ENCODE results near the gene PRR5L.

Gene PRR5L

DNA sequence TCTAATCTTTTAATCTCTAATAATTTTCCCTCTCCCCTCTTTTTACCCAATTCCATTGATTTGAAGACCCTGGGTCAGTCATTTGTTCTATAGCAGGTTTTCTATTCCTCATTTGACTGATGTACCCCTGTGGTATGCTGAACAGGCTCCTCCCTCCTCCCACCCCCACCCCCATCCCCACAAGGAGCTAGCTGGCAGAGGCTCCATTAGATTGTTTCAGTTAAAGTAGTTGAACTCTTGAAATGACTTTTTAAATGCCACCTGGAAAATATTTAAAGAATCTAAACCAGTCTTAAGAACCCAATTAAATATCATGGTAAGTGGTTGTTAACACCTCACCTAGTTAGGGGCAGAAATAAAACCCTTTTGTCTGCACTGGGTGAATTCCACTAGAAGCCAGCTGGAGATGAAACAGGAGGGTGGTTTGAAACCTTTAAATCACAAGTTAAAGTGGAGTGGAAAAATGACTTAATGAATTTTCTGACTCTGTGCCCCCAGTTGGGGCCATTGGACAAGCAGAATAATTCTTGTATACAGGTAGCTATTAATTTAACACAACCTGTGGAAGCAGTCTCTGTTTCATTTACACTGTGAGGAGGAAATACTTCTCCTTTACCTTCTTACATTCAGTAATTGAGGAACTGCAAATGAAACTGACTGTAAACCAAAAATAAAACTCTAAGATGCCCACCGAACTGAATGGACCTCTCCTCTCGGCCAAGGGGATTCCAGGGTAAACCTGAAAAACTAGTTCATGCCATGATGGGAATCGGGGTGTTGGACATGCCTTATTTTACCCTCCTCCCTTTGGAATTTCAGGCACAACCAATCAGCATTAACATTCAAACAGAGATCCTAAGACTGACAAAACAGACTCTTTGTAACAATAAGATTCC is 30.7 kb downstream of the PRR5L start:
- no peak for DNase-seq (ENCODE audit: low read depth)

DNA sequence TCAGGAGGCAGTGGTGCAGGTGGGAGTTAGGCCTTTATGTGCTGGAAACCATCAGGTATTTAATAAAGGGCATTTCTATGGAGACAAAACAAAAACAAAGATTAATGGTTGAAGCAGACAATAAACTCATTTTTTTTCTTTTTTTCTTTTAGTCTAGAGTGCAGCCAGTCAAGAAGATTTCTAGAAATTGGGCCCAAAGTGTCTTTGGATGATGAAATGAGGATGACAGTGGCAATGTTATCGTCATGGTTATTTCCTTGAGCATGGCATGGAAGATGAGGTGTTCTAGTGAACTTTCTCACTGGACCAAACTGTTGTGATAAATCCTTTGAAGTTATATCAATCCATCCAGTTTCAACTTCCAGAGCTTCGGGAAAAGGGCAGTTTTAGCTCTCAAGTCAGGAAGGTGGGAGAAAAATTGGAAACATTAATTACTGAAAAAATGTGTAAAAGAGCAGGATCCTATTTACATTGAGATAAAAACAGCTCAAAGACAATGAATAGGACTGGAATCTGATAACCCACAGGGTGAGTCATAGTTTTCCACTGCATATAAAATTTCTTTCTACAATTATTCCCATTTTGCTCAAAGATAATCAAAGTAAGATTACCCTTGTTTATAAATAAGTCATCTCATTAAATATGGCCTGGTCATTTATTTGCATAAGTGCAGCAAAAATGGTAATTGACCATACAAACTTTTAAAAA is 33.0 kb downstream of the PRR5L start:
- DNase-seq (ENCODE audit: low read depth) = no peak

DNA sequence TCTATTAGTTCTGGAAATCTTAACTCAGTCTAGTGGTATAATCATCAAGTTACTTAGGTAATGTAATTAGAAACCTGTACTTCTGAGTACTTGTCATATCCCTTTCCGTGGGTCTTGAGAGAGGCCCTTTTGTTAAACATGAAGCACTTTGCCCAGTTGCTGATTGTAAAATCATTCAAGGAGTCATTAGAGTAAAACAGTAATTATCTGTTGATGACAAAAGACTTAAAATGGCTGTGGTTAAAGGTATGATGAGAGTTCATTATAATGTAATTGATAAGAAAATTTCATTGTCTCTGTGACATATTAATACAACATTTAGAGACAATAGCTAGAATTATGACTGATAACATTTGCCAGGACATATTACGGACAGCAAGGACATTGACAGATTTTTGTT is 34.3 kb downstream of the PRR5L start:
- no peak for DNase-seq (ENCODE audit: low read depth)

DNA sequence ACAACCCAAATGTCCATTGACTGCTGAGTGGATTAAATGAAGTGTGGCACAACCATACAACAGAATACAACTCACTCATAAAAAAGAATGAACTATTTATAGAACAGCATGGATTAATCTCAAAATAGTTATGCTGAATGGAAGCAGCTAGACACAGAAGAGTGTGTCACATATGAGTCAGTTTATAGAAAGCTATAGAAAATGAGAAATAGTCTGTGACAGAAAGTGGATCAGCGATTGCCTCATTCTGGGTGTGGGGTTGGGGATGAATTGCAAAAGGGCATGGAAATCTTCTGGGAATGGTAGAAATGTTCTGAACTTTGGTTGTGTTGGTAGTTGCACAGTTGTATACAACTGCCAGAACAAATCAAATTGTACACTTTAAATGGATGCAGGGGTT is 37.4 kb downstream of the PRR5L start:
- DNase-seq (ENCODE audit: low read depth) = no peak

DNA sequence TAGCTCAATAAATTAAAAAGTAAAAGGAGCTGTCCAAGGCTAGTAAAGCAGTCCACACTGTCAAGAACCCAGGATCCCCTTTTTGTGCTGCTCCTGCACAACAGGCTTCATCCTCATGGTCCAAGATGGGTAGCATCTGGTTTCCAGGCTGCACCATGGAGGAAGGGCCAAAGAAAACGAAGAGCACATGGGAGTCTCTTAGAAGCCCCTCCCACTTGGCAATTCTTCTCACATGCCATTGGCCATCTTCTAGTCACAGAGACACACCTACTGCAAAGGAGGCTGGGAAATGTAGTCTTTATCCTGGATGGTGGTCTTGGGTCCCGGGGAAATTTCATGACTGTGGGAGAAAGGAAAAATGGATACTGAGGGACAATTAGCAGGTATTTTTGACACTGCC is 37.8 kb downstream of the PRR5L start:
- no peak for DNase-seq (ENCODE audit: low read depth)

DNA sequence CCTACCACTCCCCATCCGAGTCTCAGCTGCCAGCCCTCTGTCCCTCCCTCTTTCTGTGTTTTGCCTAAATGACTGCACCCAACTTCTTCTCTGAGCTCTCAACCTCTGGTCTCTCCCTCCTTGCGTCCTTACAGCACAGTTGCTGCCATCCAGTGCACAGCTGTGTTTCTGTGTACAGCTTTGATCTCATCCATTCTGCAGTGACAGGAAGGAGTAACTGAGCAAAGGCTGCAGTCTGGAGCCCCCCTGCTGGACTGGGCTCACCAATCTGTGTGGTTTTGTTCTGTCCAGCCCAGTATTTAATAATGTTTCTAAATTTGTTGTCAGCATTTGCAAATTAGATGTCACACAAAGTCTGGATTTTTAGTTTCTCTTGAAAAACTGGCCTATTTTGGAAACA is 43.8 kb downstream of the PRR5L start:
- DNase-seq (ENCODE audit: low read depth) = no peak

DNA sequence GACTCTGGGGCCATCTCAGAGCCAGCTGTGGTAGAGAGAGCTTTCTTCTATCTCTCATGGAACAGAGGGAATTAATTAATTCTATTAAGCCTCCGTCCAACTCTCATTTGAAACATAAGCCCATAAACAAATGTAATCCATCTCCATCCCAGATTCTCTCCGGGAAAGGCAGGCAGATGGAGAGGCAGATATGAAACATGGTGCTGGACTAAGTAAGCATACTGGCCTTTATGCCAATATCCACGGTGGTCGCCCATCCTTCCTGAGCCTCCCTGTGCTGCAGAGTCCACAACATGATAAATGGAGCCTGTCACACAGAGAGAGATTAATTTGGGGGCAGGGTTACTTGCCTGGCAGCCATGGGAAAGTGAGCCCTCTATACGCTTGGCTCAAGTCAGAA is 44.8 kb downstream of the PRR5L start:
- no peak for DNase-seq (ENCODE audit: low read depth)

DNA sequence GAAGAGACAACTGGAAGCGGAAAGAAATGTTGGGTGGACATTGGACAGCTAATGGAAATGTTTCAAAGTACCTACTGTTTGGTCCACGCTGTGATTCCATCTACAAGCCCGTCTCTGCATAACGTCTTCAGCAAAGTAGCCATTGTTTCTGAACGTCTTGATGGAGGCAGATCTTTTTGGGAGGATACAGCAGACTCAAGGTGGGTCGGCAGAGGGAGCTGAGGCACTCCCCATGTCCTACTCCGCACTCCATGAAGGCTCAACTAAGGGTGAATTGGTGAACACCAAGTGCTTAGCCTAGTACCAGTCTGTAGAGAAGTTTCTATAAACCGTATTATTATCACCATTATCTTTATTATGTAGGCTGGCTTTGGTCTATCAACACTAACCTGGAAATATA is 45.8 kb downstream of the PRR5L start:
- DNase-seq (ENCODE audit: low read depth) = no peak

DNA sequence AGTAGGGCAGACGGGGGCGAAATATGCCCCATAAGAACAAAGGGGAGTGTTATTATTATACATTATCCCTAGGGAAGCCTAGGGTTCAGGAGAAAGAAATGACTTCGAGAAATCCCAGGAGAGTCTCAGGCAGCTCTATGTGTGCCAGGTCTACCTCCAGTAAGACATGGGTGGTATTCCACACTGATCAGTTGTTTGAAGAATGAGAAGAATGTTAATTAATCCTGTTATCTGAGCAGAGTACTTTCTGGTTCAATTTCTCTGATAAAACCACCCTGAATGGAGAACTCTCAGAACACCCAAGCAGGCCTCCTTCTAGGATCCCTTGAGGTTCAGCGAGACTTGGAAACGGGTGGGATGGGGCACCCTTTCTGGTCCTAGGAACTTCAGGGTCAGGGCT is 46.2 kb downstream of the PRR5L start:
- no peak for DNase-seq (ENCODE audit: low read depth)

DNA sequence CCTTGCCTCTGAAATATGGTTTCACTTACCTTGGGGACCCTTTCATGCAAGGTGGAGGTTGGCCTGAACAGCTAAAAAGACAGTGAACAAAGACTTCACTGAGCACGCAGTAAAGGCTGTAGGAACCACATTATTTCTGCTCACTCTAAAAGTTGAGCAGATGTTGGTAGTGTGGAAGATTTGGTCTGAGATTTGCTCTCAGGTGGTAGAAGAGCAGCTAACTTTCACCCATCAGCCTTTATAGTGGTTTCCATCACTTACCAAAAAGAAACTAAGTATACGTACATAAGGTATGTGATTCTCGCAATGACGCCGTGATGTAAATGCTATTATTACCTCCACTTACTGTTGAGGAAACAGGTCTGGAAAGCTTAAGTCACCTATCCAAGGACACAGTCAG is 47.3 kb downstream of the PRR5L start:
- DNase-seq (ENCODE audit: low read depth) = no peak

DNA sequence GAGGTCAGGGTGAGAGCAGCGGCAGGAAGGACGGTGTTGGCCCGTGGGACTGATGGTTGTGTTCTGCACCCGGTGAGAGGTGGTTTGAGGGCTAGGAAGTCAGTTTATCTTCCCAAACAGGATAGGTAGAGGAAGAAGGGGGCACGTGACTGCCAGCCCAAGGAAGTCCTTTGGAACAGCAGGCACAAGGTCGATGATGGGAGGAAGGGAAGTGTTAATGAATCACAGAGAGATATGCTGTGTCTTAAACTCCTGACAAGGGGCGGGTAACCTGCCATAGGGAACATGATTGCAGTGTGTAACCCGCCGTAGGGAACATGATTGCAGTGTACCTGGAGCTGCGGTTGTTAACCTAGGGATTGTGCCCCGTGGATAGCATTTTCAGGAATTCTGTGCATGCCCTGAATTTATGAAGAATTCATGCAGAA is 49.0 kb downstream of the PRR5L start:
- no peak for DNase-seq (ENCODE audit: low read depth)

DNA sequence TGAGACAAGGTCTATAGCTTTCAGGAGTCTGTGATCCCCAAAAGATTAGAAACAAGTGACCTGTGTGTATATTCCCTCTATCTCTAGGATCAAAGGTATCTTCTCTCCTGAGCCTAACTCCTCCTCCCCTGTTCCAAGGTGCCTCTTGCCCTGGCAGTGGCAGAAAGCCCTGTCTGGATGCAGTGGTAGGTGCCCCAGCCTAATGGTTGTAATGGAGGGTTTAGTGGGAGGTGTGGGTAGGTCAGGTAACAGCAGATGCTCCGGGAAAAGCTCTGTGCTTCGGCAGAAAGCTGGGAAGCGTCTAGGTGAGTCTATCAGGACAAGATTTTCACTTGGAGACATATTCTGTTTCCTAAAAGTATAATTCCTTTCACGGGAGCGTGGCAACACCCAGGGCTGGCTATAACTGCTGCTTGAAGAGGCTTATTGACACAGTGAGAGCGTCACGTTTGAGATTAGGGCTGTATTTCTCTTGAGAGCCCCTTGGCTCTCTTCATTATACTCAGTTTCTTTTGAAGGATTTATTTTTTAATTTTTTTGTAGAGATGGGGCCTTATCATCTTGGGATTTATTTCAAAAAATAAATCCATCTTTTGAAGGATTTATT is 49.5 kb downstream of the PRR5L start:
- DNase-seq (ENCODE audit: low read depth) = no peak

DNA sequence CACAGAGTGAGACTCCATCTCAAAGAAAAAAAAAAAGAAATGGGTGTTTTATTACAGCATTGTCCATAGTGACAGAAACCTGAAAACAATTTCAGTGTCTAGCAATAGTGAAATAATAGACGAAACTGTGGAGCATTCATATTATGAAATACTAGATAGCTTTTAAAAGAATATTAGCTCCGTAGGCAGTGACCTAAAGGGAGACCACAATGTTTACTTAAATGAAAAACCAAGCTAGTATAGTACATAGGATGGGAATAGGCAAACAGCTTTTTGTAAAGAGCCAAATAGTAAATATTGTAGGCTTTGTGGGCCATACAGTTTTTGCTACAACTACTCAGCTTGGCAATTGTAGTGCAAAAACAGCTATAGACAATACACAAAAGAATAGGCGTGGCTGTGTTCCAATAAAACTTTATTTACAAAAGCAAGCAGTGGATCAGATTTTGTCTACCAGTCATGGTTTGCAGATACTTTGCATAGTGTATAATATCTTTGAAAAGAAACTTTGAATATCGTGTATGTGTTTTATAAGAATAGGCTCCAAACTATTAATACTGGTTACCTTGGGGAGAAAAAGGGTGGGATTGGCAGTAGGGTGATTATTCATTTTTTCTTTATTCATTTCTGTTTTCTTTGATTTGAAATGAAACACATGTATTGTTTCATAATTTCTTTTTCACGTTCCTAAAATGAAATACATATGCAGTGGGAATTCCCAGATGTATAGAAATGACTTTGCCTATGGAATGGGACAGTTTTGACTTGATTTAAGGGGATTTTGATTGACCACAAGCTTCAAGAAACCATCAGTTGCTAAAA is 50.7 kb downstream of the PRR5L start:
- no peak for DNase-seq (ENCODE audit: low read depth)

DNA sequence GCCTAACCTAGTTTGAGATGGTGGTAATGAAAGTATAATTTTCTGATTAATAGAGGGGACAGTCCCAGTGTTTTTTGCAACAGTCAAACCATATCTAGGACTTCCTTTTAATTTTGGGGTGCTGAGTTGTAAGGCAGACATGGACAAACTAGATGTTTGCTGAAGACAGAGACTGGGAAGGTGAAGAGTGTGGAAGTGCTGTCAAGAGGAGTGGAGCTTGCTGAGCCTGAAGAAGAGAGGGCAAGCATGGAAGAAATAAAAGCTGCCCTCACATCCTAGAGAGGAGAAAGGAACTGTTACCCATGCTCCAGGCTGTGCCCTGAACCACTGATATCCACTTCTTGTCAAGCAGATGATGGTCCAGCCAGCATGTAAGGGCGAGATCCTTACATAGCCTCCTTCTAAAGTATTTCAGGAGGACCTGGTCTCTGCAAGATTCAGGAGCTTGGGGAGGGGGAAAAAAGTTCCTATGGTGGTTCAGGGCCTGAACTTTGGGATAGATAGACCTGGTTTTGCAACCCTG is 51.4 kb downstream of the PRR5L start:
- DNase-seq (ENCODE audit: low read depth) = no peak

DNA sequence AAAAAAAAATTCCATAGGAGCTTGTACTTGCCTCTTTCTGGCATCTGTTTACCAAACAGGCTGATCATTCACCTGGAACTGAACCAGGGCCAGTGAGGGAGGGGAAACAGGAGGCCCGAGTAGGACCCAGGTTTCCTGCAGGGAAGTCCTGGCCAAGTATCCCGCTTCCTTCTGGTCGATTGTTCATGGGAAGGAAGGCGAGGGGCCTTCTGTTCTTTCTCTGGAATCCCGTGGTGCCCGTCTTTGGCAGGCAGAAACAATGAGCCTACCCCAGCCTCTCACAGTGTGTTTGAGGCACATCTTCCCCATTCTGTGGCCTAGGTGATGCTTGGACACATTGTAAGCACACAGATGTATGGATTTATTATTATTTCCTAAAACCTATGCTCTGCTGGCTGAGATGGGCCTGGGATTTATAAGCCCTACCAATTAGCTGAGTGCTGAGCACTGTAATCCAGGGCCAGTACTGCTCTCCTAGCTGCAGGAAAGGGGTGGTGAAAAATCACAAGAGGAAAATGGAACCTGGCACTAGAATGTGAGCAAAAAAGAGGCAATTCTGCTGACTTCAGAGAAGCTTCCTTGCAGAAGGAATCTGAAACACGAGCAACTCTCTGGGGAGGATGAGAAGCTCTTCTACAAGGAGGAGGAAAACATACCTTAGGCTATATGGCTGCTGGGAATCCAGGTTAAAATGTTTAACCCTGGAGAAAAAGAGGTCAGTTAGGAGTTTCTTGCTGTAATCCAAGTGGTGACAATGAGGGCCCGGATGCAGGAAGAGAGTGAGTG is 53.5 kb downstream of the PRR5L start:
- DNase-seq (ENCODE audit: low read depth) = no peak

DNA sequence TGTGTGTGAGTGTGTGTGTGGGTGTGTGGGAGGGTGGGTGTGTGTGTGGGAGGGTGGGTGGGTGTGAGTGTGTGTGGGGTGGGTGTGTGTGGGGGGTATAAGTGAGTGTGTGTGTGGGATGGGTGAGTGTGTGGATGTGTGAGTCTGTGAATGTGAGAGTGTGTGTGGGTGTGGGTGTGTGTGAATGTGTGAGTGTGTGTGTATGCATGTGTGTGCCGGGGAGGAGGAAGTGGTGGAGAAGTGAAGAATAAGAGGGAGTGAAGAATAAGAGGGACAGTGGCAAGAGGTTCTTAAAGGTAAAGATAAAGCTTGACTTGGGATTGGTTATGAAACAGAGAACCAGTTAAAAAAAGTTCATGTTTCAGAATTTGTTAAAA is 54.0 kb downstream of the PRR5L start:
- no peak for DNase-seq (ENCODE audit: low read depth)

DNA sequence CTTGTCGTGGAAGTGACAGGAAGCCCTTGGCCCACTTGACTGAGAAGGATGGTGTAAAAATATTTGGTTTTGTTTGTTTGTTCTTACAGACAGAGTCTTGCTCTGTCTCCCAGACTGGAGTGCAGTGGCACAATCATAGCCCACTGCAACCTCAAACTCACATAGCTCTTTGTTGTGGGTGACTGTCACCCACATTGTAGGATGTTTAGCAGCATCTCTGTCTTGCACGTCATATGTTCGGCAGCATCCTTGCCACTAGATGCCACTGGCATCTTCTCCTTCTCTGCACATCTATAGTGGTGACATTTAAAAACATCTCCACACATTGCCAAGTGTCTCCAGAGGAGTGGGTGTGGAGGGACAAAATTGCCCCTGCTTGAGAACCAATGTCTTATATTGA is 56.8 kb downstream of the PRR5L start:
- DNase-seq (ENCODE audit: low read depth) = no peak

DNA sequence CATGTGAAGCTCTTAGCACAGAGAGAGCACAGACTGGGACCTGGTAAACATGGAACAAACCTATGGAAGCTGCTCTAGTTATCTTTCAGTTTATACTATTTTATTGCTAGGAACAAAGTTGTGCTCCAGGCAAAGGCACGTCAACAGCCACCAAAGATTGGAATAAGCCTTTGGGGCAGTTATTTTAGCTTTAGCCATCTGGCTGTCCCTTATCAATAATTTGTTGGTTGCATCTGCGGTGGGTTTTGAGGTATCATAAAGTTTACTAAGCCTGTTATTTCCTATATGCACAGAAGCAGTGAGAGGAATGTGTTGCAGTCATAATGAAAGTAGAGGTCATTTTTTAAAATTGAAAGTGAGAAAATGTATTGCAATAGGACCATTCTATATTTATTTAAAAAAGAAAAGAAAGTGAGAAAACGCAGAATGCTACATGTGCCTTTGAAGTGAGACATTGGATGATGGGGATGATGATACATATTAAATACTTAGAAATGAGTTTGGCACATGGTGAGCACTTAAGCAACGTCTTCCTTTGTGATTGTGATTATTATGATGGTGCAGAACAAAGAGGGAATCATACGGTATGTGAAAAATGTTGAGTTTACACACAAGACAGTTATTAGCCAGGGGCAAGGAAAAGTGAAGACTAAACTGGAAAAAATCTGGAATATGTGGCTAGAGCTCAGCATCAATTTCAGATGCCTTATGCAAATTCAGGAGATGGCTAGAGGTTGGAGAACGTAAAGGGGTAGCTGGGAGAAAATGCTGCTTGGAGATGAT is 58.3 kb downstream of the PRR5L start:
- no peak for DNase-seq (ENCODE audit: low read depth)

DNA sequence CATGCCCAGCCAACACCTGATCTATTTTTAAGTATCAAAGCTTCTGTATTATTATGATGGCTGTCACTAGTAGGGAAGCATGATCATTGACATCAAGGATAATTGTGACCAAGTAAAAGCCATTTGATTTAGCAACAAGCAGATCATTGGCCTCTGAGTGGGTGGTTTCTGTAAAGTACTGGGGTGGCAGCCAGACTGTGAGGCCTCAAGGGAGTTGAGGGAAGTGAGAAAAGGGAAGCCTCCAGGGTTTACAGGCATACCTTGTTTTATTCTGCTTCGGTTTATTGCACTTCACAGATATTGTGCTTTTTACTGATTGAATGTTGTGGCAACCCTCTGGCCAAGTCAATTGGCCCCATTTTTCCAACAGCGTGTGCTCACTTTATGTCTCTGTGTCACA is 60.1 kb downstream of the PRR5L start:
- DNase-seq (ENCODE audit: low read depth) = no peak

DNA sequence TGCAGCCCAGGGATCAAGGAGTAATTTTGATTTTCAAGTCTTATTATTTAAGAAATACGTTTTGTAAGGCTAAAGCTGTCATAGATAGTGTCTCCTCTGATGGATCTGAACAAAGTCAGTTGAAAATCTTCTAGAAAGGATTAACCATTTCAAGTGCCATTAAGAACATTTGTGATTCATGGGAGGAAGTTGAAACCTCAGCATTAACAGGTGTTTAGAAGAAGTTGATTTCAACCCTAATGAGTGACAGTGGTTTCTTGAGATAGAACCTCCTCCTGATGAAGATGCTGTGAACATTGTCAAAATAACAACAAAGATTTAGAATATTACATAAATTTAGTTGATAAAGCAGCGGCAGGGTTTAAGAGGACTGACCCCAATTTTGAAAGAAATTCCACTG is 61.7 kb downstream of the PRR5L start:
- no peak for DNase-seq (ENCODE audit: low read depth)

DNA sequence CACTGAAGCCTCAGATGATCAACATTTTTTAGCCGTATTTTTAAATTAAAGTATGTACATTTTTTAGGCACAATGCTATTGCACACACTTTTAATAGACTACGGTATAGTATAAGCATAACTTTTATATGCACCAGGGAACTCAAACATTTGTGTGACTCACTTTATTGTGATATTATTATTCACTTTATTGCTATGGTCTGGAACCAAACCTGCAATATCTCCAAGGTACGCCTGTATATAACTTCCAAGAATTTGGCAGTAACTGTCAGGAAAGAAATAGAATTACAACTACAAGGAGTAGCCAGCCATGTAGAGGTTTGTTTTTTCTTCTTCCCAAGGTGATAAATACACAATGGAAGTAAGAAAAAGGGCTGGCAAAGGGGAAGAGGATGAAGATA is 62.3 kb downstream of the PRR5L start:
- DNase-seq (ENCODE audit: low read depth) = no peak
